ENCODE measurements around the gene TRIM32.

GRCh38 chr9:116705531-116705930 is 18.4 kb downstream of the TRIM32 start:
- TF ChIP-seq ELF4 (IDR thresholded peaks at IDR 0.05) = no peak
- no peak for TF ChIP-seq LEF1 (IDR thresholded peaks at IDR 0.05; ENCODE audit: borderline replicate concordance)
- TF ChIP-seq SP1 (IDR thresholded peaks at IDR 0.05) = no peak
- TF ChIP-seq BHLHE40 (IDR thresholded peaks at IDR 0.05; ENCODE audit: borderline replicate concordance) = no peak
- TF ChIP-seq HDGF (IDR thresholded peaks at IDR 0.05; ENCODE audit: borderline replicate concordance) = no peak
- no peak for TF ChIP-seq SUZ12 (IDR thresholded peaks at IDR 0.05)
- no peak for TF ChIP-seq FOXM1 (IDR thresholded peaks at IDR 0.05; ENCODE audit: borderline replicate concordance)

Measured in HEK293T (cell line).